K562 (cell line): ENCODE data around the gene FOXM1. TPM values are rescaled to one million over a fixed set of nuclear protein-coding genes. Genes with fewer than 3 reads are reported as not detected.
A peak's percentile ranks its signal among the peaks of the same experiment; 100 is the strongest.

Experiments
- HDAC1 ChIP-seq, 2 experiments: fragments of 450-650 bp; IDR thresholded peaks; 2 replicates each; pipeline ENCODE4 v1.6.1; 2016 to 2017; ENCODE audit warnings: inconsistent platforms in 1 of 2, mild to moderate bottlenecking in 1 of 2, moderate library complexity in 1 of 2
- MBD1 ChIP-seq: fragments of 250-450 bp; sonication (Bioruptor Pico); IDR thresholded peaks from 2 replicates; pipeline ENCODE4 v1.8.0; 2022; ENCODE audit warnings: inconsistent platforms
- NFIC ChIP-seq: fragments of 450-650 bp; IDR thresholded peaks from 2 replicates; pipeline ENCODE4 v1.6.1; 2017; ENCODE audit warnings: mild to moderate bottlenecking, inconsistent platforms
- PBX2 ChIP-seq, 2 experiments: IDR thresholded peaks in 1 of 2; conservative IDR thresholded peaks in 1 of 2; 2 replicates each; pipeline ENCODE4 v1.6.1; 2016; ENCODE audit warnings: low read depth in 2 of 2, mild to moderate bottlenecking in 1 of 2, missing compliant biosample characterization in 1 of 2, missing genetic modification characterization in 1 of 2, moderate library complexity in 1 of 2
- TCF3 ChIP-seq: sonication (generic); formaldehyde crosslinking; IDR thresholded peaks from 2 replicates; pipeline ENCODE4 v1.4.0; 2020; ENCODE audit warnings: mild to moderate bottlenecking, missing genetic modification reagents
- TFE3 ChIP-seq: fragments of 450-650 bp; formaldehyde crosslinking; IDR thresholded peaks from 2 replicates; pipeline ENCODE4 v1.4.0; 2020; ENCODE audit warnings: mild to moderate bottlenecking, mixed read lengths
- THAP12 ChIP-seq: fragments of 250-450 bp; sonication (Bioruptor Pico); IDR thresholded peaks from 2 replicates; pipeline ENCODE4 v1.9.0; 2021; ENCODE audit warnings: mild to moderate bottlenecking, inconsistent platforms
- THRAP3 ChIP-seq: fragments of 450-650 bp; IDR thresholded peaks from 2 replicates; pipeline ENCODE4 v1.6.1; 2016; ENCODE audit warnings: mild to moderate bottlenecking, inconsistent platforms, borderline replicate concordance
- USF1 ChIP-seq: sonication (generic); formaldehyde crosslinking; IDR thresholded peaks from 2 replicates; pipeline ENCODE4 v1.9.0; 2022; ENCODE audit warnings: mild to moderate bottlenecking, missing genetic modification reagents
- WHSC1 ChIP-seq: IDR thresholded peaks from one replicate; pipeline ENCODE4 v1.6.1; 2012; ENCODE audit warnings: low read length, control low read depth, inconsistent platforms
- ZNF785 ChIP-seq: fragments of 250-450 bp; sonication (Bioruptor Pico); IDR thresholded peaks from 2 replicates; pipeline ENCODE4 v1.4.0; 2020; ENCODE audit warnings: mild to moderate bottlenecking
- polyA plus RNA-seq, 8 experiments: library from polyadenylated mRNA; depleted of rRNA in 4 of 8; stranded (reverse) in 5 of 8; unstranded in 3 of 8; fragments of >200 nt; fragmentation: Nextera tagmentation in 2 of 8; fragmentation: Illumina TruSeq in 1 of 8; extraction: Ambion mirVana in 2 of 8; extraction: Trizol in 1 of 8; gene quantifications; 2 replicates each; pipeline versions ENCODE4 v1.2.1 to v1.2.3, GENCODE V29; 2011 to 2014; ENCODE audit warnings: inconsistent platforms in 1 of 8, missing spikeins in 1 of 8
- total RNA-seq, 7 experiments: library from RNA; depleted of rRNA in 6 of 7; stranded (reverse); fragments of >200 nt in 6 of 7; fragmentation: Illumina TruSeq in 2 of 7; extraction: Trizol in 2 of 7; gene quantifications; 2 replicates each; pipeline versions ENCODE4 v1.2.1 to v1.2.3, GENCODE V29; 2011 to 2021; ENCODE audit warnings: low replicate concordance in 1 of 7
- TF ChIP-seq, protein P1 (sequence below), 2 experiments: fragments of 250-450 bp in 1 of 2; fragments of 450-650 bp in 1 of 2; sonication (Bioruptor Pico) in 1 of 2; IDR thresholded peaks; 2 replicates each; pipeline versions ENCODE4 v1.6.1 to v1.8.0; 2016 to 2021; ENCODE audit warnings: mild to moderate bottlenecking in 2 of 2, moderate library complexity in 2 of 2, missing compliant biosample characterization in 1 of 2, missing genetic modification characterization in 1 of 2
- TF ChIP-seq, protein P2 (sequence below): sonication (generic); formaldehyde crosslinking; IDR thresholded peaks from 2 replicates; pipeline ENCODE4 v1.8.1; 2023; ENCODE audit warnings: mild to moderate bottlenecking, missing genetic modification reagents

The FOXM1 gene
- total and polyA plus RNA-seq, 9 of the 15 experiments (the other 6 are each of a cell fraction or from before 2014, with no cell fraction given) = 8.9 to 46.9 (median 17.2) TPM

- TF ChIP-seq TFE3 (CRISPR knock-in tag) (no peak), NFIC (peak; percentile 91), HDAC1 (IDR thresholded peaks at IDR 0.05) (peak in 1 of 2 experiments; percentile 91; a peak in 2 of 4 replicates), ZNF785 (CRISPR knock-in tag) (no peak), THRAP3 (no peak), PBX2 (CRISPR knock-in tag; IDR thresholded peaks at IDR 0.05; ENCODE audit: low read depth) (no peak), PBX2 (tag; conservative IDR thresholded peaks at IDR 0.05; ENCODE audit: low read depth) (no peak), TCF3 (CRISPR knock-in tag) (no peak), THAP12 (no peak), USF1 (CRISPR knock-in tag) (no peak), MBD1 (CRISPR knock-in tag) (no peak), WHSC1 (no peak)
- TF ChIP-seq, protein P1, sequence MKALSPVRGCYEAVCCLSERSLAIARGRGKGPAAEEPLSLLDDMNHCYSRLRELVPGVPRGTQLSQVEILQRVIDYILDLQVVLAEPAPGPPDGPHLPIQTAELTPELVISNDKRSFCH (CRISPR knock-in tag; IDR thresholded peaks at IDR 0.05) = no peak
- TF ChIP-seq, protein P1 (tag; IDR thresholded peaks at IDR 0.05) = no peak
- TF ChIP-seq, protein P2, sequence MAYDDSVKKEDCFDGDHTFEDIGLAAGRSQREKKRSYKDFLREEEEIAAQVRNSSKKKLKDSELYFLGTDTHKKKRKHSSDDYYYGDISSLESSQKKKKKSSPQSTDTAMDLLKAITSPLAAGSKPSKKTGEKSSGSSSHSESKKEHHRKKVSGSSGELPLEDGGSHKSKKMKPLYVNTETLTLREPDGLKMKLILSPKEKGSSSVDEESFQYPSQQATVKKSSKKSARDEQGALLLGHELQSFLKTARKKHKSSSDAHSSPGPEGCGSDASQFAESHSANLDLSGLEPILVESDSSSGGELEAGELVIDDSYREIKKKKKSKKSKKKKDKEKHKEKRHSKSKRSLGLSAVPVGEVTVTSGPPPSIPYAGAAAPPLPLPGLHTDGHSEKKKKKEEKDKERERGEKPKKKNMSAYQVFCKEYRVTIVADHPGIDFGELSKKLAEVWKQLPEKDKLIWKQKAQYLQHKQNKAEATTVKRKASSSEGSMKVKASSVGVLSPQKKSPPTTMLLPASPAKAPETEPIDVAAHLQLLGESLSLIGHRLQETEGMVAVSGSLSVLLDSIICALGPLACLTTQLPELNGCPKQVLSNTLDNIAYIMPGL (CRISPR knock-in tag) = no peak
These were observed 13.6 kb upstream of the FOXM1 start, which contains the start of gene TULP3 (continued) for GRCh38 chr12:2890388-2891239.
